H9 (cell line): ENCODE measurements around the gene ATF6. TPM values are rescaled to one million over a fixed set of nuclear protein-coding genes. Genes with fewer than 3 reads are reported as not detected.

Experiments used
- DNase-seq: peaks from one replicate; pipeline ENCODE4 v3.0.0-alpha.2; 2017
- H2AFZ ChIP-seq: one replicate; pipeline ENCODE4 v1.6.1; 2013; ENCODE audit warnings: mild to moderate bottlenecking, low read length, control low read depth, moderate library complexity
- H2AK5ac ChIP-seq: 2 replicates; pipeline ENCODE4 v1.6.1; 2013; ENCODE audit warnings: low read length, control low read depth, mixed read lengths; ENCODE audit not compliant: insufficient read length
- H2BK120ac ChIP-seq: one replicate; pipeline ENCODE4 v1.6.1; 2013; ENCODE audit warnings: low read depth, mild to moderate bottlenecking, low read length, control low read depth, inconsistent platforms; ENCODE audit not compliant: poor library complexity, severe bottlenecking
- H2BK12ac ChIP-seq: 2 replicates; pipeline ENCODE4 v1.6.1; 2013; ENCODE audit warnings: low read length, control low read depth, mixed read lengths, low read depth; ENCODE audit not compliant: insufficient read length
- H2BK15ac ChIP-seq: 2 replicates; pipeline ENCODE4 v1.6.1; 2013; ENCODE audit warnings: low read depth, low read length, control low read depth
- H2BK20ac ChIP-seq: one replicate; pipeline ENCODE4 v1.6.1; 2013; ENCODE audit warnings: low read depth, mild to moderate bottlenecking, low read length, control low read depth, inconsistent platforms; ENCODE audit not compliant: poor library complexity, severe bottlenecking
- H2BK5ac ChIP-seq: 2 replicates; pipeline ENCODE4 v1.6.1; 2013; ENCODE audit warnings: low read length, control low read depth, mixed read lengths; ENCODE audit not compliant: insufficient read length
- H3K14ac ChIP-seq: 2 replicates; pipeline ENCODE4 v1.6.1; 2013; ENCODE audit warnings: low read length, control low read depth; ENCODE audit not compliant: insufficient read depth
- H3K18ac ChIP-seq: 2 replicates; pipeline ENCODE4 v1.6.1; 2013; ENCODE audit warnings: low read depth, mild to moderate bottlenecking, mixed read lengths, low read length, control low read depth; ENCODE audit not compliant: insufficient read length
- H3K23ac ChIP-seq: 2 replicates; pipeline ENCODE4 v1.6.1; 2013; ENCODE audit warnings: low read length, control low read depth, mixed read lengths, low read depth; ENCODE audit not compliant: insufficient read length
- H3K23me2 ChIP-seq: 2 replicates; pipeline ENCODE4 v1.6.1; 2013; ENCODE audit warnings: low read depth, mild to moderate bottlenecking, mixed read lengths, low read length, control low read depth; ENCODE audit not compliant: insufficient read length, poor library complexity, severe bottlenecking
- H3K27ac ChIP-seq: 2 replicates; pipeline ENCODE4 v1.5.1; 2013; ENCODE audit warnings: low read length, control low read depth, mixed read lengths, low read depth; ENCODE audit not compliant: insufficient read length
- H3K27me3 ChIP-seq: 2 replicates; pipeline ENCODE4 v1.6.1; 2013; ENCODE audit warnings: low read length, control low read depth, inconsistent platforms; ENCODE audit not compliant: insufficient read depth
- H3K4ac ChIP-seq: 2 replicates; pipeline ENCODE4 v1.6.1; 2013; ENCODE audit warnings: low read depth, mild to moderate bottlenecking, control low read depth, inconsistent platforms, low read length, moderate library complexity
- H3K4me1 ChIP-seq: 2 replicates; pipeline ENCODE4 v1.6.1; 2013; ENCODE audit warnings: low read length, control low read depth, inconsistent platforms; ENCODE audit not compliant: insufficient read depth
- H3K4me2 ChIP-seq: 2 replicates; pipeline ENCODE4 v1.6.1; 2013; ENCODE audit warnings: low read length, control low read depth, mixed read lengths; ENCODE audit not compliant: insufficient read length, insufficient read depth
- H3K56ac ChIP-seq: 2 replicates; pipeline ENCODE4 v1.6.1; 2013; ENCODE audit warnings: low read depth, mild to moderate bottlenecking, mixed read lengths, low read length, control low read depth; ENCODE audit not compliant: insufficient read length
- H3K79me1 ChIP-seq: 2 replicates; pipeline ENCODE4 v1.6.1; 2013; ENCODE audit warnings: low read depth, mild to moderate bottlenecking, moderate library complexity, low read length, control low read depth, inconsistent platforms; ENCODE audit not compliant: insufficient read depth, poor library complexity, severe bottlenecking
- H3K79me2 ChIP-seq: 2 replicates; pipeline ENCODE4 v1.6.1; 2013; ENCODE audit warnings: low read length, control low read depth, inconsistent platforms; ENCODE audit not compliant: insufficient read depth
- H3K9ac ChIP-seq: 2 replicates; pipeline ENCODE4 v1.6.1; 2013; ENCODE audit warnings: low read length, control low read depth, mixed read lengths; ENCODE audit not compliant: insufficient read length; ENCODE audit errors: extremely low read depth
- H3K9me3 ChIP-seq: one replicate; pipeline ENCODE4 v1.6.1; 2013; ENCODE audit warnings: low read depth, low read length, inconsistent platforms; ENCODE audit not compliant: control insufficient read depth
- H3T11ph ChIP-seq: one replicate; pipeline ENCODE4 v1.6.1; 2013; ENCODE audit warnings: mild to moderate bottlenecking, low read length, control low read depth, inconsistent platforms
- H4K20me1 ChIP-seq: one replicate; pipeline ENCODE4 v1.6.1; 2013; ENCODE audit not compliant: control insufficient read depth, insufficient read length, insufficient read depth
- H4K5ac ChIP-seq: 2 replicates; pipeline ENCODE4 v1.6.1; 2013; ENCODE audit warnings: low read depth, mild to moderate bottlenecking, mixed read lengths, low read length, control low read depth; ENCODE audit not compliant: insufficient read length
- H4K8ac ChIP-seq: replicated peaks from 2 replicates; pipeline ENCODE4 v1.6.1; 2013; ENCODE audit warnings: low read length, control low read depth, mixed read lengths, low read depth; ENCODE audit not compliant: insufficient read length
- H4K91ac ChIP-seq: 2 replicates; pipeline ENCODE4 v1.6.1; 2013; ENCODE audit warnings: low read depth, mild to moderate bottlenecking, moderate library complexity, mixed read lengths, low read length, control low read depth; ENCODE audit not compliant: insufficient read length
- H3K27ac Mint-ChIP-seq, 3 experiments: 2 replicates in 2 of 3; 3 replicates in 1 of 3; pipeline ENCODE4 v1.8.0; 2020 to 2021; ENCODE audit warnings: mixed read lengths in 3 of 3, mild to moderate bottlenecking in 1 of 3, moderate library complexity in 1 of 3
- H3K27me3 Mint-ChIP-seq: 2 replicates; pipeline ENCODE4 v1.8.0; 2021; ENCODE audit warnings: low read depth, mild to moderate bottlenecking, moderate library complexity, mixed read lengths
- H3K36me3 Mint-ChIP-seq, 3 experiments: 2 replicates in 2 of 3; 3 replicates in 1 of 3; pipeline ENCODE4 v1.8.0; 2020 to 2021; ENCODE audit warnings: low read depth in 3 of 3, mixed read lengths in 3 of 3; ENCODE audit not compliant: insufficient read depth in 1 of 3
- H3K4me1 Mint-ChIP-seq, 2 experiments: 2 replicates each; pipeline ENCODE4 v1.8.0; 2020; ENCODE audit warnings: mixed read lengths in 2 of 2
- H3K4me3 Mint-ChIP-seq, 2 experiments: 2 replicates in 1 of 2; 3 replicates in 1 of 2; pipeline ENCODE4 v1.8.0; 2020 to 2021; ENCODE audit warnings: mild to moderate bottlenecking in 2 of 2, mixed read lengths in 2 of 2, moderate library complexity in 1 of 2
- H3K9me3 Mint-ChIP-seq, 2 experiments: 2 replicates in 1 of 2; 3 replicates in 1 of 2; pipeline ENCODE4 v1.8.0; 2020; ENCODE audit warnings: mild to moderate bottlenecking in 2 of 2, mixed read lengths in 2 of 2, moderate library complexity in 1 of 2
- CTCF ChIP-seq: fragments of 200-600 bp; sonication (generic); conservative IDR thresholded peaks from 3 replicates; pipeline ENCODE4 v1.8.0; 2021; ENCODE audit warnings: antibody characterized with exemption, mild to moderate bottlenecking
- WGBS: extraction: QIAGEN DNeasy Blood & Tissue Kit; methylation state at CpG from one replicate; pipeline ENCODE4 v1.1.7; 2013; ENCODE audit warnings: missing lambda C conversion rate, low lambda C conversion rate, mixed read lengths; ENCODE audit not compliant: insufficient read length; ENCODE audit errors: extremely low coverage; 5-methylcytosine and 5-hydroxymethylcytosine counted together
- total RNA-seq: library from RNA; stranded (reverse); gene quantifications from 2 replicates; pipeline ENCODE4 v1.2.1, GENCODE V29; 2021

The ATF6 gene
- total RNA-seq, 1 experiment from 2014 or later: 11.2 TPM

- H3K79me1 ChIP-seq: no peaks in the 10 kb centered on the region
- no peak overlapping the region for H3K18ac ChIP-seq
- no peak for DNase-seq
- no peak overlapping the region for H3K14ac ChIP-seq
- WGBS: no CpG with 5 or more reads among the region's 1 CpG
- no peak overlapping the region for H3K4me2 ChIP-seq
- no peak for TF ChIP-seq CTCF
- no peak overlapping the region for H2BK12ac ChIP-seq
- H3K27ac Mint-ChIP-seq: peak overlapping the region in 1 of 3 experiments; percentile 1; a peak in 1 of 7 replicates
- no peaks in the 10 kb centered on the region for H3K9me3 Mint-ChIP-seq
- H3K27me3 ChIP-seq: no peaks in the 10 kb centered on the region
- no peak overlapping the region for H2BK15ac ChIP-seq
- H3K56ac ChIP-seq: no peak overlapping the region
- no peaks in the 10 kb centered on the region for H3K4me1 Mint-ChIP-seq
- H2AFZ ChIP-seq: no peak overlapping the region
- H4K5ac ChIP-seq: no peak overlapping the region
- H2BK20ac ChIP-seq: no peak overlapping the region
- no peak overlapping the region for H2BK120ac ChIP-seq
- H3K27me3 Mint-ChIP-seq: no peaks in the 10 kb centered on the region; the same call in 1 of the 2 replicates
- H3K23ac ChIP-seq: no peak overlapping the region
- H4K20me1 ChIP-seq: no peaks in the 10 kb centered on the region
- no peak overlapping the region for H4K8ac ChIP-seq
- no peaks in the 10 kb centered on the region for H3K79me2 ChIP-seq
- H3K36me3 Mint-ChIP-seq: peaks cover 0 to 2% (median 0%) of the 10 kb centered on the region in 3 experiments; a peak in 1 of 7 replicates
- no peak overlapping the region for H2BK5ac ChIP-seq
- no peaks in the 10 kb centered on the region for H3K9me3 ChIP-seq
- no peaks in the 10 kb centered on the region for H3K4me1 ChIP-seq
- H3K4ac ChIP-seq: no peak overlapping the region
- no peaks in the 10 kb centered on the region for H3K23me2 ChIP-seq
- H4K91ac ChIP-seq: no peak overlapping the region
- H3K9ac ChIP-seq: no peak overlapping the region
- no peak overlapping the region for H2AK5ac ChIP-seq
- H3T11ph ChIP-seq: no peak overlapping the region
- no peak overlapping the region for H3K4me3 Mint-ChIP-seq
- no peak overlapping the region for H3K27ac ChIP-seq
Measured at GRCh38 chr1:161885759-161886158, 119.6 kb downstream of the ATF6 start.
